OCI-LY7 (cell line): ENCODE measurements around the gene BMERB1. TPM values are rescaled to one million over a fixed set of nuclear protein-coding genes. Genes with fewer than 3 reads are reported as not detected.

Experiments
- BruUV-seq: library from RNA; stranded (reverse); fragments of 400-500 nt; replicated peaks from 2 replicates; lab custom pipeline; 2021; lab: Mats Ljungman, UMichigan
- CTCF ChIA-PET: fragments of 300-600 bp; sonication (Branson Sonifier 250); formaldehyde crosslinking; loops from one replicate; lab custom pipeline; 2022; ENCODE audit warnings: antibody characterized with exemption; ENCODE audit not compliant: unreplicated experiment; lab: Charles Lee
- POLR2A ChIA-PET: fragments of 300-600 bp; sonication (Branson Sonifier 250); formaldehyde crosslinking; loops from one replicate; lab custom pipeline; 2022; ENCODE audit warnings: antibody characterized with exemption; lab: Charles Lee
- DNase-seq: peaks from one replicate; pipeline ENCODE4 v3.0.0-alpha.2; 2015; ENCODE audit warnings: low spot score
- H2AFZ ChIP-seq: fragments of 200-600 bp; sonication (generic), shearing (Covaris generic); 2 replicates; pipeline ENCODE4 v1.6.1; 2014; ENCODE audit warnings: mild to moderate bottlenecking, antibody characterized with exemption, low read length, moderate library complexity
- H3K27ac ChIP-seq: fragments of 200-600 bp; sonication (generic); 2 replicates; pipeline ENCODE4 v1.5.1; 2014; ENCODE audit warnings: mixed run types, low read depth, mild to moderate bottlenecking, moderate library complexity, low read length, inconsistent platforms; ENCODE audit not compliant: poor library complexity, severe bottlenecking
- H3K36me3 ChIP-seq: fragments of 200-600 bp; sonication (generic); 2 replicates; pipeline ENCODE4 v1.6.1; 2014; ENCODE audit warnings: mild to moderate bottlenecking, antibody characterized with exemption, low read length, moderate library complexity, mixed read lengths; ENCODE audit not compliant: insufficient read depth
- H3K4me1 ChIP-seq: fragments of 200-600 bp; sonication (generic); 2 replicates; pipeline ENCODE4 v1.5.1; 2014; ENCODE audit warnings: mild to moderate bottlenecking, low read length; ENCODE audit not compliant: insufficient read depth, poor library complexity, severe bottlenecking
- H3K4me2 ChIP-seq: fragments of 200-600 bp; sonication (generic); 2 replicates; pipeline ENCODE4 v1.6.1; 2014; ENCODE audit warnings: mild to moderate bottlenecking, low read length
- H3K4me3 ChIP-seq: fragments of 200-600 bp; sonication (generic); 2 replicates; pipeline ENCODE4 v1.5.1; 2014; ENCODE audit warnings: mild to moderate bottlenecking, low read depth, low read length; ENCODE audit not compliant: poor library complexity, severe bottlenecking
- H3K79me2 ChIP-seq: fragments of 200-600 bp; sonication (generic); 2 replicates; pipeline ENCODE4 v1.6.1; 2016; ENCODE audit warnings: low read depth, mild to moderate bottlenecking, low read length, moderate library complexity, mixed read lengths; ENCODE audit not compliant: insufficient read depth
- H3K9me2 ChIP-seq: fragments of 200-600 bp; sonication (generic); 2 replicates; pipeline ENCODE4 v1.6.1; 2016; ENCODE audit warnings: mild to moderate bottlenecking, low read length, mixed read lengths; ENCODE audit not compliant: insufficient read depth
- H3K9me3 ChIP-seq: fragments of 200-600 bp; sonication (generic); 2 replicates; pipeline ENCODE4 v1.6.1; 2014; ENCODE audit warnings: mild to moderate bottlenecking, mixed run types, low read length, mixed read lengths
- H4K20me1 ChIP-seq: fragments of 200-600 bp; sonication (generic); 2 replicates; pipeline ENCODE4 v1.6.1; 2014; ENCODE audit warnings: mild to moderate bottlenecking, antibody characterized with exemption, low read length, moderate library complexity, mixed read lengths; ENCODE audit not compliant: insufficient read depth
- CTCF ChIP-seq: fragments of 200-600 bp; sonication (generic); conservative IDR thresholded peaks from 2 replicates; pipeline ENCODE4 v1.5.1; 2014; ENCODE audit warnings: mild to moderate bottlenecking, antibody characterized with exemption, low read length, moderate library complexity, mixed read lengths
- EZH2phosphoT487 ChIP-seq: fragments of 200-600 bp; sonication (generic); IDR thresholded peaks from 2 replicates; pipeline ENCODE4 v1.6.1; 2018; ENCODE audit warnings: low read depth, borderline replicate concordance, mild to moderate bottlenecking, mixed run types, antibody characterized with exemption, low read length, moderate library complexity, mixed read lengths
- intact Hi-C: fragments of 100-400 bp; cut with micrococcal nuclease; formaldehyde crosslinking; loops from one replicate; pipeline ENCODE4 v1.10.0; 2022; ENCODE audit not compliant: unreplicated experiment
- total RNA-seq, 2 experiments: library from RNA; depleted of rRNA in 1 of 2; stranded (reverse); fragments of >200 nt in 1 of 2; shearing (Covaris generic) in 1 of 2; gene quantifications; 2 replicates each; pipeline ENCODE4 v1.2.3, GENCODE V29; 2014 to 2022

The BMERB1 gene
- total RNA-seq, 2 experiments from 2014 or later: not detected

DNA sequence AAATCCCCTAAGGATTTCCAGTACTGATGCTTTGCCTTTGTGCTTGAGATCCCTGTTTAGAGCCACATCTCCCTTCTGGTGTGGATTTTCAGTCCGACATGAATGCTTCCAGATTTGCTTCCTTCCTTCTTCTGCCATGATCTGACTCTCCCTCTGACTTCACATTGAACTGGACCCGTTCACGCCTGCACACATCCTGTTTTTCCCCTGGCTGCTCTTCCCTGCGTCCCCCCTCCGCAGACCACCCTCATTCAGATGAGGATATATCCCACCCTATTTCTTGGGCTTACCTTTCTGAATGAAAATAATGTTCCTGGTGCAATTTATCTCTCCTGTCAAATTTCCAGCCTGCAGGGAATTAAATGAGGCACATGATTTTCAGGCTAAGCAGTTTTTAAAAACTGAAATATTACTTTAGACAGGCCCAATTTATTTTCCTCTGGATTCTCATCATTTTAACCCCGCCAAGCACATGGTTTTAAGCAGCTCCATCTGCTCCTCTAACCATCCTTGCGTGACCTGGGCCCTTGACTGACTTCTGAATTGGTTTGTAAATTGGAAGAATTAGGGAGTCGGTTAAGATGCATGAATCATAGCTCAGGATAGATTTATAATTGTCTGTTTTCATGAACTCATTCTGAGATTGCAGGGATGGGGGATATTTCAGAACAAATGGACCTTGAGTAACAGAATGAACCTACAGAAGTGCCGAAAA lies 59.2 kb downstream of the BMERB1 start:
- CTCF ChIA-PET: no interaction called here

DNA sequence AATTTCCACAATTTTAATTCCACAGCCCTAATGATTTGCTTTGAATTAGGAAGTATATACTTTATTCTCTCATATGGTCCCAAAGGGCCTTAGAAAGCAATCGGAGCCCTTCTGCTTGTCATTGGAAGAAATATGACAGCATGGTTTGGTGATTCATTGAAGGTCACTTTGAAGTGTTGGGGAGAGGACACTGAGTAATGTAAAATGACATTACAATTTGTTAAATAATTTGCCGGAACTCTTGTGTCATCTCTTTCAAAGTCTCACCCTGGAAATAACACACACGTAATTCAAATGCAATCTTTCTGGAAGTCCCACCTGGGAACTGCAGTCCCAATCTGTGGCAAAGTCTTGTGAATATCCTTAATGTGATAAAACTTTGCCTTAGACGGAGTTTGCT lies 59.8 kb downstream of the BMERB1 start:
- Histone ChIP-seq H3K79me2 (no peaks in the 10 kb centered on the region), H3K4me1 (no peaks in the 10 kb centered on the region), H3K9me2 (no peaks in the 10 kb centered on the region), H4K20me1 (no peaks in the 10 kb centered on the region), H3K36me3 (no peaks in the 10 kb centered on the region), H3K4me3 (no peak overlapping the region), H3K27ac (no peak overlapping the region), H3K4me2 (no peak overlapping the region), H3K9me3 (no peaks in the 10 kb centered on the region), H2AFZ (no peak overlapping the region)
- intact Hi-C loops: loop anchor here (10.0 kb wide), 1 partner anchor 59 kb away; the partner anchor contains the start of gene BMERB1
- POLR2A ChIA-PET: no interaction called here
- DNase-seq: no peak
- TF ChIP-seq CTCF (no peak), EZH2phosphoT487 (no peak)
- CTCF ChIA-PET: no interaction called here
- BruUV-seq: no TSS peak

More for the DNA sequence above, 59.2 kb downstream of the BMERB1 start:
- Histone ChIP-seq H3K4me2 (no peak overlapping the region), H4K20me1 (no peaks in the 10 kb centered on the region), H3K9me2 (no peaks in the 10 kb centered on the region), H3K27ac (no peak overlapping the region), H3K4me3 (no peak overlapping the region), H3K36me3 (no peaks in the 10 kb centered on the region), H3K9me3 (no peaks in the 10 kb centered on the region), H3K79me2 (no peaks in the 10 kb centered on the region), H3K4me1 (no peaks in the 10 kb centered on the region), H2AFZ (no peak overlapping the region)
- no TSS peak for BruUV-seq
- intact Hi-C loops: loop anchor here (10.0 kb wide), 1 partner anchor 59 kb away; the partner anchor contains the start of gene BMERB1
- TF ChIP-seq EZH2phosphoT487 (no peak), CTCF (no peak)
- DNase-seq: no peak
- POLR2A ChIA-PET: no interaction called here

DNA sequence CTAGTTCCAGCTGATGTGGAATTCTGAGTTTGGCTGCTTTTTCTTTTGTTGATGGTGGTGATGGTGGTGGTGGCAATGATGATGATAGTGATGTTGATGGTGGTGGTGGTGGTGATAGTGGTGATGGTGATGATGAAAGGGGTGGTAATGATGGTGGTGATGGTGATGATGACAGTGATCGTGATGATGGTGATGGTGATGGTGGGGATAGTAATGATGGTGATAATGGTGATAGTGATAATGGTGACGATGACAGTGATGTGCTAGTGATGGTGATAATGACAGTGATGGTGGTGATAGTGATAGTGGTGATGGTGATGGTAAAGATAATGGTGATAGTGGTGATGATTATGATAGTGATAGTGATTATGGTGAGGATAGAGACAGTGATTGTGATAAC lies 61.5 kb downstream of the BMERB1 start:
- Histone ChIP-seq H3K27ac (no peak overlapping the region), H3K9me2 (no peaks in the 10 kb centered on the region), H3K9me3 (no peaks in the 10 kb centered on the region), H4K20me1 (no peaks in the 10 kb centered on the region), H2AFZ (no peak overlapping the region), H3K4me2 (no peak overlapping the region), H3K79me2 (no peaks in the 10 kb centered on the region), H3K4me3 (no peak overlapping the region), H3K4me1 (no peaks in the 10 kb centered on the region), H3K36me3 (no peaks in the 10 kb centered on the region)
- CTCF ChIA-PET: no interaction called here
- intact Hi-C loops: loop anchor here (10.0 kb wide), 1 partner anchor 61 kb away; the partner anchor contains the start of gene BMERB1
- POLR2A ChIA-PET: no interaction called here
- TF ChIP-seq CTCF: no peak
- TF ChIP-seq EZH2phosphoT487: no peak
- BruUV-seq: no TSS peak
- no peak for DNase-seq
